Endothelial cell (in vitro differentiated cells): ENCODE results near the gene PGLYRP4. TPM values are rescaled to one million over a fixed set of nuclear protein-coding genes. Genes with fewer than 3 reads are reported as not detected.

Source experiments
- DNase-seq: peaks from one replicate; pipeline ENCODE4 v3.0.0; 2021; ENCODE audit warnings: low spot score
- H3K27ac Mint-ChIP-seq: one replicate; pipeline ENCODE4 v1.8.0; 2021; ENCODE audit warnings: mixed read lengths, inconsistent platforms; ENCODE audit not compliant: unreplicated experiment
- H3K27me3 Mint-ChIP-seq: one replicate; pipeline ENCODE4 v1.8.0; 2021; ENCODE audit warnings: mild to moderate bottlenecking, moderate library complexity, mixed read lengths, inconsistent platforms; ENCODE audit not compliant: unreplicated experiment
- H3K36me3 Mint-ChIP-seq: one replicate; pipeline ENCODE4 v1.8.0; 2021; ENCODE audit warnings: mild to moderate bottlenecking, low read depth, mixed read lengths, inconsistent platforms; ENCODE audit not compliant: unreplicated experiment
- H3K4me1 Mint-ChIP-seq: one replicate; pipeline ENCODE4 v1.8.0; 2021; ENCODE audit warnings: mild to moderate bottlenecking, mixed read lengths, inconsistent platforms; ENCODE audit not compliant: unreplicated experiment
- H3K4me3 Mint-ChIP-seq: one replicate; pipeline ENCODE4 v1.8.0; 2021; ENCODE audit warnings: mild to moderate bottlenecking, mixed read lengths, inconsistent platforms; ENCODE audit not compliant: unreplicated experiment
- H3K9me3 Mint-ChIP-seq: one replicate; pipeline ENCODE4 v1.8.0; 2021; ENCODE audit warnings: mixed read lengths, inconsistent platforms; ENCODE audit not compliant: unreplicated experiment
- CTCF ChIP-seq: fragments of 200-600 bp; sonication (generic); IDR thresholded peaks from one replicate; pipeline ENCODE4 v1.5.0; 2021; ENCODE audit warnings: antibody characterized with exemption; ENCODE audit not compliant: unreplicated experiment
- total RNA-seq: library from RNA; stranded (reverse); fragmentation: NEBNext Ultra II Directional; extraction: Animal tissue kit (Norgen Biotek cat#: 25700); gene quantifications from one replicate; pipeline ENCODE4 v1.2.1, GENCODE V29; 2021; ENCODE audit not compliant: unreplicated experiment

Gene PGLYRP4
- total RNA-seq, 1 donor from 2014 or later = 1.7 TPM

GRCh38 chr1:153379591-153379990 is 30.9 kb upstream of the PGLYRP4 start:
- no peak for DNase-seq
- H3K4me3 Mint-ChIP-seq = no peak overlapping the region
- no peaks in the 10 kb centered on the region for H3K27me3 Mint-ChIP-seq
- H3K36me3 Mint-ChIP-seq = no peaks in the 10 kb centered on the region
- no peaks in the 10 kb centered on the region for H3K9me3 Mint-ChIP-seq
- no peak for TF ChIP-seq CTCF
- H3K4me1 Mint-ChIP-seq = no peaks in the 10 kb centered on the region
- no peak overlapping the region for H3K27ac Mint-ChIP-seq

GRCh38 chr1:153375511-153375910 is 26.9 kb upstream of the PGLYRP4 start, which contains the start of gene S100A12:
Gene S100A12, minus strand, starts transcription at chr1:153375621. Its CDS starts 1,029 bp downstream, at chr1:153374592.
- H3K27me3 Mint-ChIP-seq = no peaks in the 10 kb centered on the region
- no peak for DNase-seq
- TF ChIP-seq CTCF = no peak
- no peaks in the 10 kb centered on the region for H3K9me3 Mint-ChIP-seq
- no peak within 1 kb of the TSS for H3K27ac Mint-ChIP-seq
- no peak within 1 kb of the TSS for H3K4me3 Mint-ChIP-seq
- no peaks in the 10 kb centered on the region for H3K36me3 Mint-ChIP-seq
- no peaks in the 10 kb centered on the region for H3K4me1 Mint-ChIP-seq

GRCh38 chr1:153374071-153374470 is 25.4 kb upstream of the PGLYRP4 start:
- Mint-ChIP-seq H3K27ac (no peak overlapping the region), H3K9me3 (no peaks in the 10 kb centered on the region), H3K4me3 (no peak overlapping the region), H3K27me3 (peaks cover 2% of the 10 kb centered on the region), H3K36me3 (no peaks in the 10 kb centered on the region), H3K4me1 (no peaks in the 10 kb centered on the region)
- DNase-seq = no peak
- no peak for TF ChIP-seq CTCF

GRCh38 chr1:153372571-153372970 is 23.9 kb upstream of the PGLYRP4 start:
- DNase-seq = no peak
- TF ChIP-seq CTCF = no peak
- peaks cover 2% of the 10 kb centered on the region for H3K27me3 Mint-ChIP-seq
- H3K4me3 Mint-ChIP-seq = no peak overlapping the region
- no peaks in the 10 kb centered on the region for H3K36me3 Mint-ChIP-seq
- no peaks in the 10 kb centered on the region for H3K4me1 Mint-ChIP-seq
- H3K27ac Mint-ChIP-seq = no peak overlapping the region
- no peaks in the 10 kb centered on the region for H3K9me3 Mint-ChIP-seq

- H3K36me3 Mint-ChIP-seq = no peaks in the 10 kb centered on the region
- H3K4me1 Mint-ChIP-seq = no peaks in the 10 kb centered on the region
- no peak overlapping the region for H3K27ac Mint-ChIP-seq
- H3K4me3 Mint-ChIP-seq = no peak overlapping the region
- peaks cover 4% of the 10 kb centered on the region for H3K27me3 Mint-ChIP-seq
- no peak for DNase-seq
- no peaks in the 10 kb centered on the region for H3K9me3 Mint-ChIP-seq
- no peak for TF ChIP-seq CTCF
Observed at GRCh38 chr1:153371231-153371630, 22.6 kb upstream of the PGLYRP4 start.
